ENCODE data around the gene NR1D2. TPM values are rescaled to one million over a fixed set of nuclear protein-coding genes. Genes with fewer than 3 reads are reported as not detected.
A peak's percentile ranks its signal among the peaks of the same experiment; 100 is the strongest.

Gene NR1D2
- total and polyA plus RNA-seq, 8 donors: 4.9 to 26.2 (median 13.5) TPM

DNA sequence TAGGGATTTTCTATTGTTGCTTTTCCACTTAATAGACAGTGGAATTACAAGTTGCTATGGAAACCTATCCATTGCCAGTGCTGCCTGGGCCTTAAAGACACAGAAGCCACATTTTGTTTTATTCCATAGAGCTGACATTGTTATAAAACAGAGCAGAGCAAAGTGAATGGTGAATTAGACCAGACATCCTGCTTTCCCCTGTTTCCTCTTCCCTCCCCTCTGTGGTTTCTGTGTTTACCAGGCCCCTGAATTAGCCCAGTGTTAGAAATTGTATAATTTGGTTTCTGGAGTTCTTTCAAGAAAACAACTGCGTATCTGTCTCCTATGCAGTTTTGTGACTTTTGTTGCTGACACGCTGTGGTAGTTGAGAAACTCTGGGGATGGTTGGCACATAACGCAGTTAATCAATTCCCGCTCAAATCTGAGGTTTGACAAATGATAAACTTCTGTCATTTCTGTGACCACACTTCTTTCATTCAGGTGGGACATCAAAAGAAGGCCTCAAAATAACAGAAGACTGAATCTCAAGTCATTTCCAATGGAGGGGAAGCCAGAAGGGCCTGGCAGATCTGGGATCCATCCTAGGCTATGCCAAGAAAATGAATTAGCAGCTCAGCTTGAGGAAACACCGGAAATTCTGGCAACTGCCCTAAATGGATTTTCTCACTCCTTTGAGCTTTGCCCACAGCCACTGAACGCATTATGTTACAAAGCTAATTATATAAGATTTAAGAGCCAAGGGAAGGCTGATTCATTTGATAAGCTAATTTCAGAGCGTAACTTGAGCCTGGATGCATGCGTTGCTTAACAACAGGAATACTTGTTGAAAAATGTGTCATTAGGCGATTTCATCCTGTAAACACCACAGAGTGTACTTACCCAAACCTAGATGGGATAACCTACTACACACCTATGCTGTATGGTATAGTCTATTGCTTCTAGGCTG lies 46.9 kb downstream of the NR1D2 start:
- DNase-seq (no peak), ATAC-seq (peak in 3 of 4 donors; percentile 30 to 41 (median 40)), FAIRE-seq (no peak)
- TF ChIP-seq, protein P1, sequence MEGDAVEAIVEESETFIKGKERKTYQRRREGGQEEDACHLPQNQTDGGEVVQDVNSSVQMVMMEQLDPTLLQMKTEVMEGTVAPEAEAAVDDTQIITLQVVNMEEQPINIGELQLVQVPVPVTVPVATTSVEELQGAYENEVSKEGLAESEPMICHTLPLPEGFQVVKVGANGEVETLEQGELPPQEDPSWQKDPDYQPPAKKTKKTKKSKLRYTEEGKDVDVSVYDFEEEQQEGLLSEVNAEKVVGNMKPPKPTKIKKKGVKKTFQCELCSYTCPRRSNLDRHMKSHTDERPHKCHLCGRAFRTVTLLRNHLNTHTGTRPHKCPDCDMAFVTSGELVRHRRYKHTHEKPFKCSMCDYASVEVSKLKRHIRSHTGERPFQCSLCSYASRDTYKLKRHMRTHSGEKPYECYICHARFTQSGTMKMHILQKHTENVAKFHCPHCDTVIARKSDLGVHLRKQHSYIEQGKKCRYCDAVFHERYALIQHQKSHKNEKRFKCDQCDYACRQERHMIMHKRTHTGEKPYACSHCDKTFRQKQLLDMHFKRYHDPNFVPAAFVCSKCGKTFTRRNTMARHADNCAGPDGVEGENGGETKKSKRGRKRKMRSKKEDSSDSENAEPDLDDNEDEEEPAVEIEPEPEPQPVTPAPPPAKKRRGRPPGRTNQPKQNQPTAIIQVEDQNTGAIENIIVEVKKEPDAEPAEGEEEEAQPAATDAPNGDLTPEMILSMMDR (IDR thresholded peaks at IDR 0.05): no peak
- no peaks in the 10 kb centered on the region for H3K9me3 ChIP-seq
- H3K27ac ChIP-seq: no peak overlapping the region
- 74 to 79% methylated on average over 9 of the region's 9 CpGs for WGBS, 2 donors
- no peaks in the 10 kb centered on the region for H3K4me1 ChIP-seq
- no peaks in the 10 kb centered on the region for H3K36me3 ChIP-seq
- intact Hi-C loops (cut with DNase I): loop anchor here in 1 of 3 donors (10.0 kb wide), 2 partner anchors 243 to 693 kb away; no protein-coding TSS in a partner anchor
- no peak overlapping the region for H3K4me3 ChIP-seq
- H3K27me3 ChIP-seq: no peaks in the 10 kb centered on the region

DNA sequence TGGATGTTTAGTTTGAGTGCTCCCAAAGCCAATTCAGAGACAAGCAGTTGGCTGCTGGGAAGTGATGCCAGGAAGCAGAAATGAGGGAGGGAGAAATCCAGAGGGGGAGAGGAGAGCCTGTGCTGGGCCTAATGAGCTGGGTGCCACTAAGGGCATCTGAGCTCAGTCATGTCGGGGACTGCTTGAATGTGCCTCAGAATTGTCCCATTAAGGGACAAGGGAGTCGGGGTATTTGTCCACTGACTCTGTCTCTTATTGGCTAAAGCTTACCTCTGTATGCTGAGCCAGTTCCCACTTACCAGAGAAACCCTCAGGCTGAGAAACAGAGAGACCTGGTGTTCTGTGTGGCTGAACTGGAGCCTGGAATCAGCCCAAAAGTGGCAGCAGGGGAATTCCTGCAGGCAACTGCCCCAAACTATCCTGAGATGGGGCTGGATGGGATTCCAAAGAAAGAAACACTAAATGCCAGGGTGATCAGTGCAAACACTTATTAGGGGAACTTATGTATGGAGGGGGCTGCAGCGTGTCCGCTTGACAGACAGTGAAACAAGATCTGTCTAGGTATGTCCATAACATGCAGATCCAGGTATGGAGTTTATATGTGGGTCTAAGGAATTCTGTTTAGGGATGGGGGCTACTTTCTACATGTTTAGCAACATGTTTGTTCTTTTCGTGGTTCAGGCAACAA lies 48.6 kb downstream of the NR1D2 start:
- ATAC-seq: peak in 1 of 4 donors; percentile 29
- H3K27me3 ChIP-seq: no peaks in the 10 kb centered on the region
- FAIRE-seq: no peak

DNA sequence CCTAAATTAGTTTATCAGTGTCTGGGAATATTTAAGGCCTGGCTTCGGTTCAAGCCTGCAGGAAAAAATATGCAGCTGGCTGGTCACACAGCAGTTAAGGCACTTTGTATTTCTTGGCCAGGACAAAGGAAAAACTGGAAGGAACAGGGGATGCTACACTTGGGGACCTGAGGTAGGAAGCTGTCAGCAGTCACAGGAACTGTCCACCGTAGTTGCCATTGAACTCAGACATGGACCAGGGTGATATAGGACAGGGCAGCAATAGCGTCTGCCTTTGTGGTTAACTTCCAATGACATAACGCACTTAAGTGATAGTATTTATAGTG lies 49.1 kb downstream of the NR1D2 start:
- H3K27me3 ChIP-seq: no peaks in the 10 kb centered on the region
- no peaks in the 10 kb centered on the region for H3K9me3 ChIP-seq
- DNase-seq (no peak), FAIRE-seq (no peak), ATAC-seq (no peak)
- H3K4me1 ChIP-seq: no peaks in the 10 kb centered on the region
- WGBS, 2 donors: 60 to 72% methylated on average over 4 of the region's 4 CpGs
- H3K27ac ChIP-seq: no peak overlapping the region
- intact Hi-C loops (cut with DNase I): loop anchor here in 1 of 3 donors (10.0 kb wide), 2 partner anchors 241 to 691 kb away; no protein-coding TSS in a partner anchor
- no peak overlapping the region for H3K4me3 ChIP-seq
- no peaks in the 10 kb centered on the region for H3K36me3 ChIP-seq
- TF ChIP-seq, protein P1 (IDR thresholded peaks at IDR 0.05): no peak

More for the DNA sequence above, 48.6 kb downstream of the NR1D2 start:
- H3K36me3 ChIP-seq: no peaks in the 10 kb centered on the region
- H3K27ac ChIP-seq: no peak overlapping the region
- no peak overlapping the region for H3K4me3 ChIP-seq
- H3K4me1 ChIP-seq: no peaks in the 10 kb centered on the region
- TF ChIP-seq, protein P1 (IDR thresholded peaks at IDR 0.05): no peak
- H3K9me3 ChIP-seq: no peaks in the 10 kb centered on the region
- 76 to 81% methylated on average over 5 of the region's 5 CpGs for WGBS, 2 donors
- DNase-seq: no peak
- intact Hi-C loops (cut with DNase I): loop anchor here in 1 of 3 donors (10.0 kb wide), 2 partner anchors 241 to 691 kb away; no protein-coding TSS in a partner anchor

DNA sequence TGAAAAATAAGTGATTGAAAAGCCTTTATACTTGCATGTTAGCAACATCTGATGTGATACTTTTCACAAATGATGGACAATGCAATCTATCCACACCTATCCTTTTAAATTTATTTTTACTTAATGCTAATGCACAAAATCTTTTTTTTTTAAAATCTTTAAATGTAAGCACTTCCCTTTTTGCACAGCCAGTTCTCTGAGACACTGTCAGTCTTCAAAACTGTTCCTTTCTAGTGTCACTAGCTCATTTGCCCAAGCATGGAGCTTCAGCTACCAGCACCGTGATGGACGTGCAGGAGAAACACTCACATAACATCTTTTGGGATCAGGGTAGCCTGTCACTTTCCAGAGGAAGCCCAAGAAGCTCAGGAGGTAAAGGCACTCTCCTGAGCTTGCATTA lies 50.1 kb downstream of the NR1D2 start:
- Histone ChIP-seq H3K4me3 (no peak overlapping the region), H3K27ac (no peak overlapping the region), H3K9me3 (no peaks in the 10 kb centered on the region), H3K36me3 (no peaks in the 10 kb centered on the region), H3K4me1 (no peaks in the 10 kb centered on the region), H3K27me3 (no peaks in the 10 kb centered on the region)
- no peak for FAIRE-seq
- TF ChIP-seq, protein P1 (IDR thresholded peaks at IDR 0.05): no peak
- intact Hi-C loops (cut with DNase I): loop anchor here in 1 of 3 donors (10.0 kb wide), 2 partner anchors 240 to 690 kb away; no protein-coding TSS in a partner anchor
- no peak for ATAC-seq
- 82 to 87% methylated on average over 2 of the region's 2 CpGs for WGBS, 2 donors
- no peak for DNase-seq
